Kidney glomerular epithelial cell (primary cell): Measurements from ENCODE around the gene KCND3.

ENCODE experiments used
- DNase-seq: peaks from one replicate; lab custom pipeline; 2025; lab: John Stamatoyannopoulos, UW

KCND3 gene

DNA sequence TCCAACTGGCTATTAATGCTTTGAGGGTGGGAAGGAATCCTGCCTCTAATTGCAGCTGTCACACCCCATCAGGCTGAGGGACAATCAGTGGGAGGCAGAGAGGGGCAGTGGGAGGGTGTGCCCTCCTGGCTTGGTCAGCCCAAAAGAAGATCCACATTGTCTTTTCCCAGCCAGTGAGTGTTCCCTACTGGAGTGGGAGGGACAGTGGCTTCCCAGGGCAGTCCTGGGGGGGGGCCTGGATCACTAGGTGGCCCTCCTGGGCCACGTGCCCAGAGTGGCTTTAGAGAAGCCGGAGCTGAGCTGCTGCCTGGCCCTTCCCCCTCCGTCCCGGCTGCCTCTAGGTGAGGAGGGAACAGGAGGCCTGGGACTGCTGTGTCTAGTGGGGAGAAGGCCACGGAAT is 264.3 kb downstream of the KCND3 start:
- no peak for DNase-seq

DNA sequence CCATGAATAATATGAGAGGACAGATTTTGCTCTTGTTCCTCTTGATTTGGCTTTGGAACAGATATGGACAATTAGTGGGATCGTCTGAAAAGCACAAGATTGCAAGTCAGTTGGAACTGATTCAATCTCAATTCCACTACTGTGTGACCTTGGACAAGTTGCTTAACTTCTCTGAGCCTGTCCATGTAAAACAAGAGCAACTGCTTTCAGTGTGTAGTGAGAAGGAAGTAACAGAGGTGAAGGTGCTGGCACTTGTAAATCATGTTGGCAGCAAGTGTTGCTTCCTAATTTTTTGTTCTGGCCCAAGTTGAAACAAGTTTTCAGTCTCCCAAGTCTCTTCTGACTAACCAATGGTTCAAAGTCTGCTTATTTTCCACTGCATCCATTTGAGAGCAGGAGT is 265.6 kb downstream of the KCND3 start:
- no peak for DNase-seq

DNA sequence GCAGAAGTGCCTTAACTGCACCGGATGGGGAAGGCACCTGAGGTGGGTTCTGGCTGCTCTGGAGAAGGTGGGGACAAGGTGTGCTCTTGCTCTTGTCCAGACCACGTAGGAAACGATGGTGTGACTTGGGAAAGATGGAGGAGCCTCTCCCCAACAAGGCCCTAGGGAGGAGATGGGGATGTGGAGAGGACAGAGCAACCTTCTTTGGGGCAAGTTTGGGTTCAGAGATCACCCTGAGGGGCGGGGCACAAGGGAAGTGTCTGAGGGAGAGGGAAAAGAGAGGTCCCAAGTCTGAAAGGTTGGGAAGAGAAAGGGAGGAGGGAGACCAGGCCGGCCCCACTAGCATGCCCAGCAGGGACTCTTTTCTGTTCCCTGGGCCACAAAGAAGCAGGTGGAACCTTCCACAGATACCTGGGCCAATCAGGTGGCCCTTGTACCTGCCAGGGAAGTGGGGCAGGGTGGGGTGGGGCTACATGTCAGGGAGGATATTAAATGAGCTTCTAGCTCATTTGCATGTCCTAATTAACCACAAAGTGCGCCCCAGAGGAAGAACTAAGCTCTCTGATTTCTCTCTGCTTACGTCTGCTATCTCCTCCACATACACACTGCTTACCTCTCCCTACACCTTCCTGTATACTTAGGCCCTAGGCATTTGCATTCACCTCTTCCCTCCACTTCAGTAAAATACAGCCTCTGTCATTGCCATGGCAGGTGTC is 266.2 kb downstream of the KCND3 start:
- no peak for DNase-seq

DNA sequence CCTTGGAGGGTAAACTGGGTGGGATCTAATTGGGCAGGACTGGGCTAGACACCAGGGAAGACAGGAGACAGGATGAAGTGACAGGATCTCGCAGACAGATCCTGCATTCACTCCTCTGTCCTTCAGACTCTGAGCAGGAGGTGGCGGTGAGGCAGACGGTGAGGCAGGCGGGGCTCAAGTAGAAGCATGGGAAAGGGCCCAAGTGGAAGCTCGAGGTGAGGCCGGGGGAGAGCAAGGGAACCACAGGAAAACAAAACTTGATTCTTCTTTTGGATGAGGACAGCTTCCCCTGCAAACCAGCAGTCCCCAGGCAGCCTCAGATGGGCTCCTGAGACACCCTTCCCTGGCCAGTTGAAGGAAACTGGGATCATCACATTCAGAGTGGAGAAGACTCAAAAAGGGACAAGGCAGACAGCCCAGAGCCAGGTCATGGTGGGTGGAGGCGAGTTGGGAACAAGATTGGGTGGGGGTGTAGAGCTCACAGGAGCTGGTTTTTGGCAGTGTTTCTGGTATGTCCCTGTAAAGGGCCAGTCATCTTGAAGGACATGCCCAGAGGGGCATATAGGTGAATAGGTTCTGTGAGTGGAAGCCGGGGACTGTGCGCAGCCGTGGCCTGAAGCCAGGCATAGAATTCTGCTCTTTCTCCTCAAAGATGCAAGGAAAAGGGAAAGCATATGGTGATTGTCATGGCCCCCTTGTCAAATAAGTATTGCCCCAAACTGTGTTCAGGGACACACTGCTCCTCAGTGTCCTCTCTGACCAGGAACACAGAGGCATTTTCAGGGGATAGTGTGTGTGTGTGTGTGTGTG is 268.3 kb downstream of the KCND3 start:
- no peak for DNase-seq
